DOHH2 (cell line): ENCODE measurements around the gene AGK.

Experiments used
- CTCF ChIP-seq: fragments of 200-600 bp; sonication (generic); IDR thresholded peaks from one replicate; pipeline ENCODE4 v1.5.1; 2014; ENCODE audit warnings: antibody characterized with exemption, mild to moderate bottlenecking, low read depth, low read length; ENCODE audit not compliant: poor library complexity, severe bottlenecking
- EZH2phosphoT487 ChIP-seq: fragments of 200-600 bp; sonication (generic); IDR thresholded peaks from 2 replicates; pipeline ENCODE4 v1.6.1; 2017; ENCODE audit warnings: borderline replicate concordance, mild to moderate bottlenecking, antibody characterized with exemption, low read length, moderate library complexity, mixed read lengths

- TF ChIP-seq CTCF: no peak
- no peak for TF ChIP-seq EZH2phosphoT487
Measured at GRCh38 chr7:141676618-141677017, 125.4 kb downstream of the AGK start.
